Measurements from ENCODE around the gene SLC6A17. TPM values are rescaled to one million over a fixed set of nuclear protein-coding genes. Genes with fewer than 3 reads are reported as not detected.

The SLC6A17 gene
- total RNA-seq, 1 experiment from 2014 or later, result not detected

GRCh38 chr1:110176299-110176956 lies 26.1 kb downstream of the SLC6A17 start:
- Histone ChIP-seq H3K27me3 (replicated peaks; ENCODE audit: insufficient read depth, low read depth, low read length, poor library complexity) (no peaks in the 10 kb centered on the region), H3K36me3 (ENCODE audit: insufficient read depth, low read length, poor library complexity, severe bottlenecking) (no peaks in the 10 kb centered on the region), H3K4me3 (ENCODE audit: low read depth, low read length, poor library complexity, severe bottlenecking) (no peak overlapping the region), H3K4me1 (ENCODE audit: insufficient read depth, low read length, poor library complexity, severe bottlenecking) (peaks cover 1% of the 10 kb centered on the region), H3K9me3 (ENCODE audit: low read depth, low read length, poor library complexity, severe bottlenecking) (no peaks in the 10 kb centered on the region), H3K27ac (ENCODE audit: low read depth, low read length, poor library complexity, severe bottlenecking) (no peak overlapping the region)
- DNase-seq (ENCODE audit: low spot score), result peak; percentile 72
- TF ChIP-seq CTCF (conservative IDR thresholded peaks at IDR 0.05; ENCODE audit: low read depth, low read length) (no peak), EZH2 (IDR thresholded peaks at IDR 0.05; ENCODE audit: borderline replicate concordance, low read depth, low read length, poor library complexity, severe bottlenecking) (no peak)
- ChIA-PET CTCF (interaction anchor here (1.0 kb wide), 1 partner anchor 20 kb away, joined by 3 read pairs; no protein-coding TSS in a partner anchor), POLR2A (ENCODE audit: low non-redundant PET) (no interaction called here)
- BruUV-seq (replicated peaks), result no TSS peak
- intact Hi-C loops (cut with micrococcal nuclease; ENCODE audit: unreplicated experiment), result no loop called here

DNA sequence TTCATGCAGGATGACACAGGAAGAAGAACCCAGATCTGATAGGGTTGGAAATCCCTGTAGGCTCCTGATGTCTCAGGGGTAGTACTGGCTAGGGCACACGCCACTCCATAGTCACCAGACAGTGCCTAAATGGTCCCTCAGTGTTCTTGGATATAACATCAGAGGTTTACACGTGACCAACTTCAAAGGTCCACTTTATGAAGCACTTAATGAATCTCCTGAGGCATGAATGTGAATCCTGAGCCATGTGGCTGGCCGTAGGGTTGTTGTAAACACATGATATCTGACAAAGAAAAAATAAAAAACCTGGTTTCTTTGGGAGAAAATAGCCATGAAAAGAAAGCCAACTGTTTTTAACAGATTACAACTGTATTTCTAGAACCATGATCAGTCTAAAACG lies 27.5 kb downstream of the SLC6A17 start:
- POLR2A ChIA-PET (ENCODE audit: low non-redundant PET), result no interaction called here
- H3K9me3 ChIP-seq (ENCODE audit: low read depth, low read length, poor library complexity, severe bottlenecking), result no peaks in the 10 kb centered on the region

GRCh38 chr1:110183642-110184167 lies 33.4 kb downstream of the SLC6A17 start:
- Histone ChIP-seq H3K36me3 (ENCODE audit: insufficient read depth, low read length, poor library complexity, severe bottlenecking) (no peaks in the 10 kb centered on the region), H3K9me3 (ENCODE audit: low read depth, low read length, poor library complexity, severe bottlenecking) (no peaks in the 10 kb centered on the region), H3K4me3 (ENCODE audit: low read depth, low read length, poor library complexity, severe bottlenecking) (no peak overlapping the region), H3K27me3 (replicated peaks; ENCODE audit: insufficient read depth, low read depth, low read length, poor library complexity) (peaks cover 16% of the 10 kb centered on the region), H3K27ac (ENCODE audit: low read depth, low read length, poor library complexity, severe bottlenecking) (no peak overlapping the region), H3K4me1 (ENCODE audit: insufficient read depth, low read length, poor library complexity, severe bottlenecking) (no peaks in the 10 kb centered on the region)
- TF ChIP-seq EZH2 (IDR thresholded peaks at IDR 0.05; ENCODE audit: borderline replicate concordance, low read depth, low read length, poor library complexity, severe bottlenecking), result no peak
- no peak for TF ChIP-seq CTCF (conservative IDR thresholded peaks at IDR 0.05; ENCODE audit: low read depth, low read length)
- intact Hi-C loops (cut with micrococcal nuclease; ENCODE audit: unreplicated experiment), result no loop called here
- CTCF ChIA-PET, result no interaction called here
- POLR2A ChIA-PET (ENCODE audit: low non-redundant PET), result no interaction called here
- BruUV-seq (replicated peaks), result no TSS peak
- DNase-seq (ENCODE audit: low spot score), result no peak

More for the DNA sequence above, 27.5 kb downstream of the SLC6A17 start:
- Histone ChIP-seq H3K27ac (ENCODE audit: low read depth, low read length, poor library complexity, severe bottlenecking) (no peak overlapping the region), H3K36me3 (ENCODE audit: insufficient read depth, low read length, poor library complexity, severe bottlenecking) (no peaks in the 10 kb centered on the region), H3K27me3 (replicated peaks; ENCODE audit: insufficient read depth, low read depth, low read length, poor library complexity) (peaks cover 3% of the 10 kb centered on the region), H3K4me1 (ENCODE audit: insufficient read depth, low read length, poor library complexity, severe bottlenecking) (no peaks in the 10 kb centered on the region), H3K4me3 (ENCODE audit: low read depth, low read length, poor library complexity, severe bottlenecking) (no peak overlapping the region)
- BruUV-seq (replicated peaks), result no TSS peak
- CTCF ChIA-PET, result no interaction called here
- TF ChIP-seq CTCF (conservative IDR thresholded peaks at IDR 0.05; ENCODE audit: low read depth, low read length) (no peak), EZH2 (IDR thresholded peaks at IDR 0.05; ENCODE audit: borderline replicate concordance, low read depth, low read length, poor library complexity, severe bottlenecking) (no peak)
- DNase-seq (ENCODE audit: low spot score), result no peak
- intact Hi-C loops (cut with micrococcal nuclease; ENCODE audit: unreplicated experiment), result no loop called here

All from A673 (cell line).